HG03175 (cell line): ENCODE results near the gene VHLL.
"Not testable (repeated sequence)": the region's sequence is repeated elsewhere in the genome, so short reads cannot be mapped to it uniquely, and the experiment has no call there.

Experiments
- ATAC-seq: cut with Tn5 transposase; IDR thresholded peaks from one replicate; pipeline ENCODE4 v1.9.1; 2021; ENCODE audit warnings: mild to moderate bottlenecking, moderate library complexity; ENCODE audit not compliant: unreplicated experiment

VHLL gene

DNA sequence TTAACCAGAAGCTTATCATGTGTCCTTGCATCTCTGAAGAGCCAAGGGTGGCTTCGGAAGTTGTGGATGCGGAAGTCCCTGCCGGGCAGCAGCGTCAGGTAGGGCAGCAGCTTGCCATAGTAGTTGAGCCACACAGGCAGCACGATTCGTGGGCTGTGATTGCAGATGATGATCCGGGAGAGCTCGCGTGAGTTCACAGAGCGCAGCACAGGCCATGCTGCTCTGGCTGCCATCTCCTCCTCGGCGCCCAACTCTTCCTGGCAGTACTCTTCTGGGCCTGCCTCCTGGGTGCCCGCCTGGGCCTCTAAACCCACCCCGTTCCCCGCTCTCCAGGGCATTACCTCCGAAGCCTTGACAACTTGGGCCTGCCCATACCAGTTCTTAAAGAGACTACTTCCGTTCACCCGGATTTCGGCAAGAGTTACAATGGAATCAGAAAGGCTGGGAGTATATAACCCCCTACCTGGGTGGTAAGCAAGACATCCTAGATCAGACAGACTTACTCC lies at the start of gene VHLL:
VHLL (minus strand) TSS at position 456 of the 506 bp plus-strand sequence; CDS start at position 338, 118 bp downstream.
- ATAC-seq = no peak

- ATAC-seq = no peak
Measured at GRCh38 chr1:156347331-156347730, 48.2 kb upstream of the VHLL start.

DNA sequence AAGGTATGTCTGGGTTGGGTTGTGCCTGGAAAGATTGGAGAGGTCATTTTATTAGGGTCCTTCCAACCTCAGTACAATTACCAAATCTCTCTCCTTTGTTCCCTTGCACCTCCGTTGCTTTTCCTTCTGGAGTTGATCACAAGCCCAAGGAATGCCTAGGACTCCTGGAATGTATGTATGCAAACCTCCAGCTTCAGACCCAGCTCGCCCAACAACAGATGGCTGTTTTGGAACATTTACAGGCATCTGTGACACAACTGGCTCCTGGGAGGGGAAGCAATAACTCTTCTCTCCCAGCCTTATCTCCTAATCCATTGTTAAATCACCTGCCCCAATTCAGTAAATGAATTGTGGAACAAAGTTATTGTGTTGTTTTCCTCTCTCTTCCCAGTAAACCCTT lies 47.5 kb upstream of the VHLL start:
- no peak for ATAC-seq

GRCh38 chr1:156346035-156346434 lies 46.9 kb upstream of the VHLL start:
- ATAC-seq = not testable (repeated sequence)

DNA sequence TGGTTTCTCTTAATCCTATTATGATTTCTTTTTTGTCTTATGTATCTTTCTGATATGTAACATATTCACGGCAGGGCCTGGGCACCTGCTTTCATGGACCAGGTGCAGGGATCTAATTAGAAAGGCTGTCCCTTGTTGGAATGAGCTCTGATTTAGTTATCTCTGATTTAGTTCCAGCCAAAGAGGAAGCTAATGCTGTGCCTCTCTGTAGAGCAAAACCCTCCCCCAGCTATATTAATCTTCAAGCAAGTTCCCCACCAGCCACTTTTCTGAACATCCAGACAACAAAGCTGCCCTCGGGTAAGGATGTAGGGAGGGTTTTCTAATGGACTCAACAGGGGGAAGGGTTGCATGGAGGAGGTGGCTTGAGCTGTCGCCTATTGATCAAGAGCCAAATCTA lies 45.3 kb upstream of the VHLL start:
- no peak for ATAC-seq

DNA sequence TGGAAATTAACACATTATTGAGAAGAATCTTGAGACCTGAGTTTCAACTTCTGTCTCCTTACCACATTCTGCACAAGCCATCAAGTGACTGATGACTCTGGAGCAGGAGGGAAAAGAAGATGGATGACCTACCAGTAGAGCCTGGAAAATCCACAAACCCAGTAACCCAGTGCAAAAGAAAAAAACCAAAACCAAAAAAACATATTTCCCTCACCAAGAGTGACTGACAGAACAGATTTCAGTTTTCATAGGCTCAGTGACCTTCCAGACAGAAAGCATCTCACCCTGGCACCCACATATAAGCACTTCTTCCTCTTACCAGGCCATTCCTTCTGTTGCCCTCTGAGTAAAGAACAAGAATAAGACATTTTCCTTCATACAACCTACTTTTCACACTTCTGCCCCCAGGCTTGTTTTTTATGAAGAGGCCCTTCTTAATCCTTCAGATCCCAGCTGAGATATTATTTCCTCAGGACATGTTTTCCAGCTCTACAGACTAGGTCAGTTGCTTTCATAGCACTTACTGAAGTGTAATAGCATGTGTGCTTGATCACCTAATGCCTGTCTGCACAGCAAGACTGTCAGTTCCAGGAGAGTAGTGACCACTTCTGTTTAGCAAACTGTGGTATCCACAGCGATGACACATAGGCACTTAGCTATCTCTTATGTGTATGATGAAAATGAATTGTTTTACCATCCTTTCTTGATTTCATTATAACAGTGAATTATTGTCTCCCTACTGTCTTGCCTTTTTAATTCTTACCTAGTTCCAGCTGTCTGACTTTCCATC lies 43.3 kb upstream of the VHLL start:
- ATAC-seq = no peak

- peak; percentile 93 for ATAC-seq
Measured at GRCh38 chr1:156338180-156338976, 39.3 kb upstream of the VHLL start, which contains the start of the genes CCT3 and TSACC. TSS of gene CCT3 (minus strand) at chr1:156338292. CDS start at chr1:156338184, 108 bp downstream. TSS of gene TSACC (plus strand) at chr1:156338526. CDS start at chr1:156339758, 1,232 bp downstream.

DNA sequence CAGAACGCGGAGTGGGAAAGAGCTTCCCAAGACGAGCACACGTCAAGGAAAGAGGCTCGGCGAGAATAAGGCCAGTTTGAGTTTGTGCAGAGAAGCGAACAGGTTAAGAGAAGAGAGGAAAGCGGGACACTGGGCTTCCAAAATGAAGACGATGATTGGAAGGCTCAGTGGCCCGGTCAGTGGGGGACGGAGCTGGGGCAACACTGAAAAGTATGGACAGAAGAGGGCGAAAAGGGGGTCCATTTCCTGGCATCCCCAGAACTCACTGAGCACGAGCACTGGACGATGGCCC lies 38.7 kb upstream of the VHLL start:
- no peak for ATAC-seq

GRCh38 chr1:156337052-156337887 lies 38.2 kb upstream of the VHLL start:
- no peak for ATAC-seq

GRCh38 chr1:156336242-156336641 lies 37.1 kb upstream of the VHLL start:
- no peak for ATAC-seq

DNA sequence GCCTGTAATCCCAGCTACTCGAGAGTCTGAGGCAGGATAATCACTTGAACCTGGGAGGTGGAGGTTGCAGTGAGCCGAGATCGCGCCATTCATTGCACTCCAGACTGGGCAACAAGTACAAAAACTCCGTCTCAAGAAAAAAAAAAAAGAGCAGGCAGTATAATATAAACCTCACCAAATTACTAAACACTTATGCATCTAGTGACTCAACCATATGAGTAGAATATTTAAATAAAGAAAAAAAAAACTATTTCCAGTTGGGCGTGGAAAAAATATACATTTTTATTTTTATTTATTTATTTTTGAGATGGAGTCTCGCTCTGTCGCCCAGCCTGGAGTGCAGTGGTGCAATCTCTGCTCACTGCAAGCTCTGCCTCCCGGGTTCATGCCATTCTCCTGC lies 24.1 kb upstream of the VHLL start:
- not testable (repeated sequence) for ATAC-seq

GRCh38 chr1:156320560-156320959 lies 21.5 kb upstream of the VHLL start:
- no peak for ATAC-seq

DNA sequence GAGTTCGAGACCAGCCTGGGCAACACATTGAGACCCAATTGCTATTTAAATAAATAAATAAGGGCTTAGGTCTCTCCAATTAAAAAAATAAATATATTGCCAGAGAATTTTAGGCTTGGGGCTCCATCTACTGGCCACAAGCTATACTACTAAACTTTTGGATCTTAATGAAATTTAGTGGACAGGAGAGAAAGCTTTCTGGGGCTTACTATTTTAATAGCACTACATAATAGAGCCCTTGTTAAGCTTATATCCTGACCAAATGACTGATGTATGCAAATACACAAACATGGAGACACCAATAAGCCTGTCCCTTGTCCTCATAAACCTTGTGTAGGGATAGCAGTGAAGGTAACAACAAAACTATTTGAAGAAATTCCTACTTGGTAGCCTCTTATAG lies 20.6 kb upstream of the VHLL start:
- ATAC-seq = no peak

- no peak for ATAC-seq
Measured at GRCh38 chr1:156316909-156317308, 17.8 kb upstream of the VHLL start.

DNA sequence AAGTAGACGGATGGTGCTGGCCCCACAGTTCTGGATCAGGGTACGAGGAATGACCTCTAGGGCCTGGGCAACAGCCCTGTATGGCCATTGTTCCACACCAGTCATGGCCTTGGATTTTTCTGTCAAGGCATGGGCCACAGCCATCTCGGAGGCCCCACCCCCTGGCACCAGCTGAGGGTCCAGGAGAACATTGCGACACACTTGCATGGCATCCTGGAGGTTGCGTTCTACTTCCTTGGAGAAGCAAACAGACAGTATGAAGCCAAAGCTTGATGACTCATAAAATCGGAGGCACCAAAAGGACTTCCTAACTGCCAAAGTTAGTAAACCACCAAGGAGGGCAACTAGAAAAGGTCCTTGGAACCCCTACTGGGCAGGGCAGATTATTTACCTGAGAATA lies 11.9 kb upstream of the VHLL start:
- ATAC-seq = no peak

DNA sequence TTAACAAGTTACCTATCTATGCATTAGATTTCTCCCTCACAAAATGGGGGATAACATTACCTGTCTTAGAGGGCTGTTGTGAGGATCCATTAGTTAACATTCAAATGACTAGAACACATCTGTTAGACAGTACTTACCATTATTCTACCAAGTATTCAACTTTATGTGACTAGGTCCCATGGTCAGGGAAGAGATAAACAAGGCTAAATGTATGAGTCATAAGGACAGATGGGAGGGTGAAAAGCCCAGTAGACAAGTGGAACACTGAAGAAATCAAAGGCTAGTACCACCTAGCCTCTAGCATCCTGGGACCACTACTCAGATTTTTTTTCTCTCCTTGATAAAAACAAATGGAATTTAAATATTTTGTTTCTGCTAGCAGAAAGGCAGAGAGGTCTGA lies 9.0 kb upstream of the VHLL start:
- ATAC-seq = no peak

GRCh38 chr1:156305215-156305614 lies 6.1 kb upstream of the VHLL start:
- ATAC-seq = no peak

GRCh38 chr1:156303241-156303640 lies 4.1 kb upstream of the VHLL start:
- no peak for ATAC-seq

DNA sequence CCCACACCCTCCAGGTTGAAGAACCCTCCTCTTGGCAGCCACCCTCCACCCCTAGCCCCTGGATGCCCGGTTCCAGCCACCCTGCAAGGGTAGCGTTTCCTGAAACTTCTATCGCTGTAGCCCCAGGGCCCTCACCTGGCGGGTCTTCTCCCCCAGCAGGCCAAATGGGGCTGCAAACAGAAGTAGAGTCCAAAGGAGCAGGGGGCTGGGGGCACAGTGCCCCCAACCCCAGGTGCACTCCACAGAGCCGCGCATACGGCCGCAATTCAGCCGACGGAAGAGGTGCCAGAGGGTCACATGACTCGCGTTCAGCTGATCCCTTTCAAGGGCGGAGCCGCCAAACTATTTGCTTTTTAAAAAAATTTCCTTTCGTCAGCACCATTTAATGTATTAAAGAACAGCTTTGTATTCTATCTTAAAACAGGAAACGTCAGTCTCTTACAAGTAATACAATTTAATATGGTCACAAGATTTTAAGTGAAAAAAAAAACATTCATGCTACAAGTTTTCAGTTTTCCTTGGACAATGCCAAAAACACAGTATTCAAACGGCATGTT lies 3.6 kb downstream of the VHLL start, which contains the start of gene GLMP:
GLMP (minus strand) TSS at position 289 of the 557 bp plus-strand sequence; CDS start at position 255, 34 bp downstream.
- no peak for ATAC-seq

DNA sequence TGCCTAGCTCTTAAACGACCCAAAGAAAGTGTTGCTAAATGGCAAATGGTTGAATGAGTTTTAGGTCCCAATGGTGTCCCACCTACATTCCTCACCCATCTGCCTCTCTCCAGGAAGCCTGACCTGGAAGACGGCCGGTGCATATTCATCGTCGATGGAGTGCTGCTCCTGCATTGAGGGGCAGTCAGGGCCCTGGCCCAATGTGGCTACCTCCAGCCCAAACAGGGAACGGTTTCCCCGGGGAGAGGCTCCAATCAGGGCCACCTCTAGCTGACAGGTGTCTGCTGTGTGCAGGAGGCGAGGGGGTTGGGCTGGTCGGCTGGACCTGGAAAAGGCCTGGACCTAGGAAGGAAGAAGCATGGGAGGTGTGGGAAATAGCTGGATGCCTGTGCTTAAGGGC lies 5.2 kb downstream of the VHLL start:
- ATAC-seq = no peak

DNA sequence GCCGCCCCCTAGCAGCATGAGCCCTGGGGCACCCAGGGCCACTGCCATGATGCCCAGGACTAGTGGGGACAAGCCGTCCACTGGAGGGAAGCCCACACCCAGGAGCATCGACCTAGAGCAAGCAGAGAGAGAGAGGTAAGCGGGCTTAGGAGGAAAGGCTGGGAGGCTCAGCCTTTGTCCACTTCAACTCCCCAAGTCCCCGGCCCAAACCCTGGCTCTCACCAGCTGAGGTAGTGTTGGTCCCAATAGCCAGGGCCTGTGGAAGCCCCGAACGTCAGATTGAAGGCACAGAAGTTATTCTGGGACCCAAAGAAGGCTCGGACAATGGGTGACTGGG lies 6.0 kb downstream of the VHLL start:
- no peak for ATAC-seq
